ENCODE results near the gene R3HDM2.
A peak's percentile ranks its signal among the peaks of the same experiment; 100 is the strongest.

Gene R3HDM2

DNA sequence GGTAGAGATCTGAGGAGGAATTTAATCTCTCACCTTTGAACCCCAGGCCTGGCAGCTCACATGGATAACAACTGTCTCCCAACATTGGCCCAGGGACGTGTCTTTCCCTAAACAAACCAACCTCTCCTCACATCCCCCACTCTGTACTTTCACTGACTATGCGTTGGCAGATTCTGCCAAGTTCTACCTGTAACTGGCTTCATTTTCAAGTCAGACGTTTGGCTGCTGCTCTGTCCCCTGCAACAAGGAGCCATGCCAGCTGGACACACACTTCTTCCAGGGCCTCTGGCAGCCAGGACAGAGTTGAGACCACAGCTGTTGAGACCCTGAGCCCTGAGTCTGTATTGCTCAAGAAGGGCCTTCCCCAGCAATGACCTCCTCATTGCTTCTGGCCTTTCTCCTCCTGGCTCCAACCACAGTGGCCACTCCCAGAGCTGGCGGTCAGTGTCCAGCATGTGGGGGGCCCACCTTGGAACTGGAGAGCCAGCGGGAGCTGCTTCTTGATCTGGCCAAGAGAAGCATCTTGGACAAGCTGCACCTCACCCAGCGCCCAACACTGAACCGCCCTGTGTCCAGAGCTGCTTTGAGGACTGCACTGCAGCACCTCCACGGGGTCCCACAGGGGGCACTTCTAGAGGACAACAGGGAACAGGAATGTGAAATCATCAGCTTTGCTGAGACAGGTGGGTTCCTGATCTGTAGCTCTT lies 3.8 kb upstream of the R3HDM2 start, which contains the start of gene INHBC:
TSS of gene INHBC (plus strand) at position 268 of the 707 bp plus-strand sequence. CDS start at position 371, 103 bp downstream.
- TF ChIP-seq, protein P1, sequence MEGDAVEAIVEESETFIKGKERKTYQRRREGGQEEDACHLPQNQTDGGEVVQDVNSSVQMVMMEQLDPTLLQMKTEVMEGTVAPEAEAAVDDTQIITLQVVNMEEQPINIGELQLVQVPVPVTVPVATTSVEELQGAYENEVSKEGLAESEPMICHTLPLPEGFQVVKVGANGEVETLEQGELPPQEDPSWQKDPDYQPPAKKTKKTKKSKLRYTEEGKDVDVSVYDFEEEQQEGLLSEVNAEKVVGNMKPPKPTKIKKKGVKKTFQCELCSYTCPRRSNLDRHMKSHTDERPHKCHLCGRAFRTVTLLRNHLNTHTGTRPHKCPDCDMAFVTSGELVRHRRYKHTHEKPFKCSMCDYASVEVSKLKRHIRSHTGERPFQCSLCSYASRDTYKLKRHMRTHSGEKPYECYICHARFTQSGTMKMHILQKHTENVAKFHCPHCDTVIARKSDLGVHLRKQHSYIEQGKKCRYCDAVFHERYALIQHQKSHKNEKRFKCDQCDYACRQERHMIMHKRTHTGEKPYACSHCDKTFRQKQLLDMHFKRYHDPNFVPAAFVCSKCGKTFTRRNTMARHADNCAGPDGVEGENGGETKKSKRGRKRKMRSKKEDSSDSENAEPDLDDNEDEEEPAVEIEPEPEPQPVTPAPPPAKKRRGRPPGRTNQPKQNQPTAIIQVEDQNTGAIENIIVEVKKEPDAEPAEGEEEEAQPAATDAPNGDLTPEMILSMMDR (IDR thresholded peaks at IDR 0.05; ENCODE audit: control extremely low read depth, extremely low read depth, low read depth, missing control alignments): no peak
- POLR2A ChIA-PET: no interaction called here
- CTCF ChIA-PET: interaction anchor here (1.1 to 14.6 kb wide), 5 partner anchors 15 to 127 kb away, joined by 3 to 178 read pairs (median 9); partner anchors contain the start of genes GLI1 and INHBE
- DNase-seq (ENCODE audit: extremely low spot score): no peak

DNA sequence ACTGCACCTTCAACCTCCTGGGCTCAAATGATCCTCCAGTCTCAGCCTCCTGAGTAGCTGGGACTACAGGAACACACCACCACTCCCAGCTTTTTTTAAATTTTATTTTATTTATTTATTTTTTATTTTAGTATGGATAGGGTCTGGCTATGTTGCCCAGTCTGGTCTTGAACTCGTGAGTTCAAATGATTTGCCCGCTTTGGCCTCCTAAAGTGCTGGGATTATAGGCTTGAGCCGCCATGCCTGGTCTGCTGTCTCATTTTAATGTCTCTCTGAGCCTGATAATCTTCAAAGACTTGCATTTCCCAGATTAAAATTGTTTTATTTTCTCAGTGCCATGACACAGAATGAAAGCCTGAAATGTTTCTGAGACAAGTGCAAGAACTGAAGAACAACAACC lies 2.5 kb upstream of the R3HDM2 start:
- ChIA-PET CTCF (interaction anchor here (0.8 to 14.6 kb wide), 5 partner anchors 19 to 195 kb away, joined by 3 to 178 read pairs (median 9); partner anchors contain the start of genes GLI1 and INHBE), POLR2A (no interaction called here)
- DNase-seq (ENCODE audit: extremely low spot score): no peak
- TF ChIP-seq, protein P1 (IDR thresholded peaks at IDR 0.05; ENCODE audit: control extremely low read depth, extremely low read depth, low read depth, missing control alignments): no peak

DNA sequence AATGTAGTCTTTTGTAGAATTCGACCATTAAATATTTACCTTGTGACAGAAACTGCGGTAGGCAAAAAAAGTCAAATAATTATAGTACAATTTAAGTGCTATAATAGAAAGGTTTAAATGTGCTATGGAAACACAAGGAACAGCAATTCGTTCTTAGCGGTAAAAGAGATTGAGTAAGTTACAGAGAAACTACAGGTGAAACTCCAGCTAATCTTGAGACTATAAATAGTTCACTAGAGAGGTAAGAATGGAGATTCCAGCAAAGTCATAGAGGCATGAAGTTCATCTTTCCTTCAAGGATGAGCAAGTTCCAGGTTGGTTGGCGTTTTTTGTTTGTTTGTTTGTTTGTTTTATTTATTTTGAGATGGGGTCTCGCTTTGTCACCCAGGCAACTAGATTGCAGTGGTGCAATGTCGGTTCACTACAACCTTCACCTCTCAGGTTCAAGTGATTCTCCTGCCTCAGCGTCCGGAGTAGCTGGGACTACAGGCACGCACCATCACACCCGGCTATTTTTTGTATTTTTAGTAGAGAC lies 878 bp upstream of the R3HDM2 start:
- DNase-seq (ENCODE audit: extremely low spot score): no peak
- POLR2A ChIA-PET: no interaction called here
- CTCF ChIA-PET: interaction anchor here (1.2 to 14.6 kb wide), 3 partner anchors 11 to 27 kb away, joined by 4 to 178 read pairs (median 10); partner anchors contain the start of genes GLI1 and INHBE
- TF ChIP-seq, protein P1 (IDR thresholded peaks at IDR 0.05; ENCODE audit: control extremely low read depth, extremely low read depth, low read depth, missing control alignments): no peak

DNA sequence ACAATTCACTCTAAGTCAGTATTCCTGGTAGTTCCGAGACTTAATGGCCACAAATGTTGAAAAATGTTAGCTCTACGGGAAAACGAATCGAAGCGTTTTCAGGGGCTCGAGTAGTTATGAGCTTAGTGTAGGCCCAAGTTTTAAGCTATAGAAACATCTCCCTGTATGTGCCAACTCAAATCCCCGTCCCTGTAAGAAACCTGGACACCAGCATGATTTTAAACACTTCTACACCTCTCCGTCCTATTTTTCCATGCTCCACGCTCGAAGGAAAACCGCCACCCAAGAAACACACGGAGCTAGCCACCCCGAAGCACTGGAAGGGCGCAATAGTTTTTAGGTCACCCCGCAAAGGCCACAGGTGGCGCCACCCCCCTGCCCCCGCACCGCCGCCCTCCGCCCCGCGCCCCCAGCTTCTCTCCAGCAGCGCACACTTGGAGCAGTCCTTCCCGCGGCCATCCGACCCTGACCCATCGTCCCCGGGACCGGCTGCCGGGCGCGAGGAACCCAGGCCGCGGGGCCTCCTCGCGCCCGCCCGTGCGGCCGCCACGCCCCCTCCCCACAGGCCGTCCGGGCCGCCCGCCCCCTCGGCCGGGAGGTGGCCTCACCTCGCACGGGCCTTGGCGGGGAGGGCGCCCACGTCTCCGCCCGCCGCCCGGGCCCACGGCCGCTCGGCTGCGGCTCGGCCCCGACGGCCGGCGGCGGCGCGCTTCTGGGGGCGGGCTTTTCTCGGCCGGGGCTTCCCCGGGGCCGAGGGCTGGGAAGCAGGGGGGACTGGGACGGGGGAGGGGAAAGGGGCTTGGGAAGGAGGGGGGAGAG lies 522 bp downstream of the R3HDM2 start:
- TF ChIP-seq, protein P1 (IDR thresholded peaks at IDR 0.05; ENCODE audit: control extremely low read depth, extremely low read depth, low read depth, missing control alignments): no peak
- ChIA-PET CTCF (interaction anchor here (0.7 to 6.9 kb wide), 11 partner anchors 9 to 188 kb away, joined by 3 to 58 read pairs (median 4); partner anchors contain the start of gene GLI1), POLR2A (interaction anchor here (0.6 kb wide), 1 partner anchor 95 kb away, joined by 3 read pairs; no protein-coding TSS in a partner anchor)
- DNase-seq (ENCODE audit: extremely low spot score): peak; percentile 87

DNA sequence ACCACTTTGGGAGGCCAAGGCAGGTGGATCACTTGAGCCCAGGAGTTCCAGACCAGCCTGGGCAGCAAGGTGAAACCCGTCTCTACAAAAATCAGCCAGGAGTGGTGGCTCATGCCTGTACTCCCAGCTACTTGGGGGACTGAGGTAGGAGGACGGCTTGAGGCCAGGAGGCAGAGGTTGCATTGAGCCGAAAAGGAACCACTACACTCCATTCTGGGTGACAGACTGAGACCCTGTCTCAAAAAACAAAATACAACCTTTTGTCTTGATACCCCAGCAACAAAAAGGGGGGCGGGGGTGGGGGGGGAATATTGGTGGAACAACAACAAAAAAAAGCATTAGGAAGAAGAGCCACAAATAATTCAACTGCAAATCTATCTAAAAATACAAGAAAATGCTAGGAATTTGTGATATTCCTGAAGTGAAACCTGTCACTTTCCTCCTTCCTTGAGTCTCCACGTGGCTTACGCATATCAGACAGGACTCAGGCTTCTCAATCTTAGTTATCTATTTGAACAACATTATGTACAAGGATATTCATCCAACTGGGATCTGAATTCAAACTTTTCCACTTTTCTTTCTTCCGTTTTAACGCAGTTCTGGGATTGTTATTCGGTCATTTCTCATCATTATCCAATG lies 1.3 kb downstream of the R3HDM2 start:
- DNase-seq (ENCODE audit: extremely low spot score): no peak
- ChIA-PET POLR2A (interaction anchor here (0.6 kb wide), 2 partner anchors 65 to 95 kb away, joined by 3 to 5 read pairs; no protein-coding TSS in a partner anchor), CTCF (interaction anchor here (0.7 to 6.9 kb wide), 12 partner anchors 8 to 187 kb away, joined by 3 to 58 read pairs (median 4); partner anchors contain the start of gene GLI1)
- TF ChIP-seq, protein P1 (IDR thresholded peaks at IDR 0.05; ENCODE audit: control extremely low read depth, extremely low read depth, low read depth, missing control alignments): no peak

Data from GM10248 (cell line).